Peyer's patch (tissue), 4 donors: ENCODE results near the gene FRYL. TPM values are rescaled to one million over a fixed set of nuclear protein-coding genes. Genes with fewer than 3 reads are reported as not detected.

ENCODE experiments used
- DNase-seq, 3 donors: peaks; one replicate each; pipeline ENCODE4 v3.0.0-alpha.2; 2017 to 2019
- H3K27ac ChIP-seq, 4 donors: fragments of 200-600 bp; sonication (generic); one replicate each; pipeline ENCODE4 v1.5.1; 2016 to 2019
- H3K27me3 ChIP-seq, 2 donors: fragments of 200-600 bp; sonication (generic); one replicate each; pipeline ENCODE4 v1.5.1; 2019
- H3K36me3 ChIP-seq, 3 donors: fragments of 200-600 bp; sonication (generic); one replicate each; pipeline ENCODE4 v1.5.1; 2016 to 2019
- H3K4me1 ChIP-seq, 4 donors: fragments of 200-600 bp; sonication (generic); one replicate each; pipeline ENCODE4 v1.5.1; 2016 to 2019
- H3K4me3 ChIP-seq, 4 donors: fragments of 200-600 bp; sonication (generic); 1 replicate in 3 of 4; 2 replicates in 1 of 4; pipeline ENCODE4 v1.5.1; 2016 to 2019; ENCODE audit warnings: mild to moderate bottlenecking in 1 of 4
- H3K9me3 ChIP-seq, 4 donors: fragments of 200-600 bp; sonication (generic); one replicate each; pipeline ENCODE4 v1.5.1; 2016 to 2019; ENCODE audit warnings: mild to moderate bottlenecking in 1 of 4
- POLR2A ChIP-seq, 2 donors: fragments of 450-650 bp; IDR thresholded peaks; one replicate each; pipeline ENCODE4 v1.5.1; 2017; ENCODE audit warnings: antibody characterized with exemption in 2 of 2, mild to moderate bottlenecking in 2 of 2, moderate library complexity in 2 of 2
- total RNA-seq, 4 donors: library from RNA; depleted of rRNA; stranded (reverse); fragments of >200 nt; gene quantifications; one replicate each; pipeline ENCODE4 v1.1.0, GENCODE V29; 2016
- TF ChIP-seq, protein P1 (sequence below), 6 experiments: fragments of 450-650 bp in 4 of 6; fragments of 200-600 bp in 2 of 6; sonication (generic) in 1 of 6; IDR thresholded peaks; one replicate each; pipeline ENCODE4 v1.5.1; 2017 to 2019; ENCODE audit warnings: antibody characterized with exemption in 6 of 6, mild to moderate bottlenecking in 3 of 6, moderate library complexity in 1 of 6

Gene FRYL
- total RNA-seq, 4 donors from 2014 or later: 220 to 253 (median 241) TPM

GRCh38 chr4:48506716-48507115 lies 273.4 kb downstream of the FRYL start:
- Histone ChIP-seq H3K4me3 (no peak overlapping the region), H3K27me3 (no peaks in the 10 kb centered on the region), H3K4me1 (no peaks in the 10 kb centered on the region), H3K36me3 (peaks cover 0 to 76% (median 5%) of the 10 kb centered on the region in 3 donors), H3K27ac (no peak overlapping the region), H3K9me3 (no peaks in the 10 kb centered on the region)
- TF ChIP-seq POLR2A (IDR thresholded peaks at IDR 0.05): no peak
- TF ChIP-seq, protein P1, sequence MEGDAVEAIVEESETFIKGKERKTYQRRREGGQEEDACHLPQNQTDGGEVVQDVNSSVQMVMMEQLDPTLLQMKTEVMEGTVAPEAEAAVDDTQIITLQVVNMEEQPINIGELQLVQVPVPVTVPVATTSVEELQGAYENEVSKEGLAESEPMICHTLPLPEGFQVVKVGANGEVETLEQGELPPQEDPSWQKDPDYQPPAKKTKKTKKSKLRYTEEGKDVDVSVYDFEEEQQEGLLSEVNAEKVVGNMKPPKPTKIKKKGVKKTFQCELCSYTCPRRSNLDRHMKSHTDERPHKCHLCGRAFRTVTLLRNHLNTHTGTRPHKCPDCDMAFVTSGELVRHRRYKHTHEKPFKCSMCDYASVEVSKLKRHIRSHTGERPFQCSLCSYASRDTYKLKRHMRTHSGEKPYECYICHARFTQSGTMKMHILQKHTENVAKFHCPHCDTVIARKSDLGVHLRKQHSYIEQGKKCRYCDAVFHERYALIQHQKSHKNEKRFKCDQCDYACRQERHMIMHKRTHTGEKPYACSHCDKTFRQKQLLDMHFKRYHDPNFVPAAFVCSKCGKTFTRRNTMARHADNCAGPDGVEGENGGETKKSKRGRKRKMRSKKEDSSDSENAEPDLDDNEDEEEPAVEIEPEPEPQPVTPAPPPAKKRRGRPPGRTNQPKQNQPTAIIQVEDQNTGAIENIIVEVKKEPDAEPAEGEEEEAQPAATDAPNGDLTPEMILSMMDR (IDR thresholded peaks at IDR 0.05): no peak
- no peak for DNase-seq

DNA sequence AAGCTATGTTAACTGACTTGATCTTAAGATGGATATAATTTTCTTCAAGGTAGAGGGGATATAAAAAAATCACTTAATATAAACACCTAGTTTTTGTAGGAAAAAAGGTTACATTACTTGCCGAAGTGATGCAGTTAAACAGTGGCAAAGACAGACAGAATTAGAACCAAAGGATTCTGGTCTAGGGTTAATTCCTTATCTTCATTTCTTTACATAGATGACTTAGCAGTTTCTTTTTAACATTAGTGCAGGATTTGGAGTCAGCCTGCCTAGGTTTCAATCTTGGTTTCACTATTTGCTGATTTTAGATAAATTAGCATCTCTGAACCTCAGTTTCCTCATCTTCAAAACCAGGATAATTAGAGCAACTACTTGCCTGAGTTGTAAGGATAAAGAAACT lies 275.7 kb downstream of the FRYL start:
- TF ChIP-seq, protein P1 (IDR thresholded peaks at IDR 0.05): no peak
- no peak for TF ChIP-seq POLR2A (IDR thresholded peaks at IDR 0.05)
- Histone ChIP-seq H3K36me3 (peaks cover 0 to 74% (median 0%) of the 10 kb centered on the region in 3 donors), H3K4me1 (no peaks in the 10 kb centered on the region), H3K27me3 (no peaks in the 10 kb centered on the region), H3K4me3 (no peak overlapping the region), H3K27ac (no peak overlapping the region), H3K9me3 (no peaks in the 10 kb centered on the region)
- no peak for DNase-seq

GRCh38 chr4:48504026-48504330 lies 276.1 kb downstream of the FRYL start:
- no peaks in the 10 kb centered on the region for H3K9me3 ChIP-seq
- H3K27me3 ChIP-seq: no peaks in the 10 kb centered on the region
- no peaks in the 10 kb centered on the region for H3K4me1 ChIP-seq
- TF ChIP-seq POLR2A (IDR thresholded peaks at IDR 0.05): no peak
- TF ChIP-seq, protein P1 (IDR thresholded peaks at IDR 0.05): no peak
- no peak overlapping the region for H3K4me3 ChIP-seq
- peaks cover 0 to 74% (median 0%) of the 10 kb centered on the region in 3 donors for H3K36me3 ChIP-seq
- no peak for DNase-seq
- H3K27ac ChIP-seq: no peak overlapping the region

- H3K36me3 ChIP-seq: peaks cover 0 to 74% (median 0%) of the 10 kb centered on the region in 3 donors
- TF ChIP-seq, protein P1 (IDR thresholded peaks at IDR 0.05): no peak
- TF ChIP-seq POLR2A (IDR thresholded peaks at IDR 0.05): no peak
- H3K27me3 ChIP-seq: no peaks in the 10 kb centered on the region
- DNase-seq: no peak
- H3K27ac ChIP-seq: no peak overlapping the region
- H3K4me1 ChIP-seq: no peaks in the 10 kb centered on the region
- no peak overlapping the region for H3K4me3 ChIP-seq
- H3K9me3 ChIP-seq: no peaks in the 10 kb centered on the region
Observed at GRCh38 chr4:48503233-48504025, 276.6 kb downstream of the FRYL start.

DNA sequence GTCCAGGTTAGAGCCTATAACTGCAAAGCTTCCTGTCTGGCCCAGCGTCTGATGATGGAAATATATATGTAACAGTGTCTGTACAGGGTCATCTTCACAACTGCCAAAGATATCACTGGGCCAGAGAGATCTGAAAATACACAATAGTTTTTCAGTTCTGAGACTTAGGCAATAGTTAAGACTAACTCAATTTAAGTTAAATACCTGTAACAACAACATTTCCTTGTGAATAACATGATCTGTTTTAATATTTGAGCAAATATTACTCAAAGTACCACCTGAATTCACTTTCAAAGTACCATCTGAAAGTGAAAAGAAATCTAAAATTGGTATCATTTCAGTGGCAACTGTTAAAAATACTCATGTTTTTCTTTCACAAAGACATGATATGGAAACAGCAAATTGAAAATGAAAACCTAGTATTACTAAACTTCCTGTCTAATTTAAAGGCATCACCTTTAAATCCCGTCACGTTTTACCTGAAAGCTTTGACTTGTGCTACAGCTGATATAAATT lies 280.5 kb downstream of the FRYL start:
- DNase-seq: no peak
- H3K4me3 ChIP-seq: no peak overlapping the region
- TF ChIP-seq, protein P1 (IDR thresholded peaks at IDR 0.05): no peak
- TF ChIP-seq POLR2A (IDR thresholded peaks at IDR 0.05): no peak
- H3K4me1 ChIP-seq: no peaks in the 10 kb centered on the region
- H3K9me3 ChIP-seq: no peaks in the 10 kb centered on the region
- H3K36me3 ChIP-seq: peaks cover 0 to 56% (median 0%) of the 10 kb centered on the region in 3 donors
- H3K27me3 ChIP-seq: no peaks in the 10 kb centered on the region
- H3K27ac ChIP-seq: no peak overlapping the region
